ENCODE data around the gene TUBAL3. TPM values are rescaled to one million over a fixed set of nuclear protein-coding genes. Genes with fewer than 3 reads are reported as not detected.

Gene TUBAL3
- total RNA-seq, 1 donor from 2014 or later = 0.46 TPM

GRCh38 chr10:5364374-5364773 is 40.3 kb downstream of the TUBAL3 start:
- Histone ChIP-seq H3K4me3 (ENCODE audit: low read depth, low read length) (peak overlapping the region; percentile 23), H3K27me3 (ENCODE audit: control insufficient read depth, insufficient read depth, low read length) (peaks cover 37% of the 10 kb centered on the region), H3K36me3 (ENCODE audit: control insufficient read depth, insufficient read depth, low read length) (no peaks in the 10 kb centered on the region)
- no peak for DNase-seq (ENCODE audit: low read depth)
- TF ChIP-seq, protein P1, sequence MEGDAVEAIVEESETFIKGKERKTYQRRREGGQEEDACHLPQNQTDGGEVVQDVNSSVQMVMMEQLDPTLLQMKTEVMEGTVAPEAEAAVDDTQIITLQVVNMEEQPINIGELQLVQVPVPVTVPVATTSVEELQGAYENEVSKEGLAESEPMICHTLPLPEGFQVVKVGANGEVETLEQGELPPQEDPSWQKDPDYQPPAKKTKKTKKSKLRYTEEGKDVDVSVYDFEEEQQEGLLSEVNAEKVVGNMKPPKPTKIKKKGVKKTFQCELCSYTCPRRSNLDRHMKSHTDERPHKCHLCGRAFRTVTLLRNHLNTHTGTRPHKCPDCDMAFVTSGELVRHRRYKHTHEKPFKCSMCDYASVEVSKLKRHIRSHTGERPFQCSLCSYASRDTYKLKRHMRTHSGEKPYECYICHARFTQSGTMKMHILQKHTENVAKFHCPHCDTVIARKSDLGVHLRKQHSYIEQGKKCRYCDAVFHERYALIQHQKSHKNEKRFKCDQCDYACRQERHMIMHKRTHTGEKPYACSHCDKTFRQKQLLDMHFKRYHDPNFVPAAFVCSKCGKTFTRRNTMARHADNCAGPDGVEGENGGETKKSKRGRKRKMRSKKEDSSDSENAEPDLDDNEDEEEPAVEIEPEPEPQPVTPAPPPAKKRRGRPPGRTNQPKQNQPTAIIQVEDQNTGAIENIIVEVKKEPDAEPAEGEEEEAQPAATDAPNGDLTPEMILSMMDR (IDR thresholded peaks at IDR 0.05; ENCODE audit: insufficient read depth, low read length, poor library complexity, severe bottlenecking) = no peak

DNA sequence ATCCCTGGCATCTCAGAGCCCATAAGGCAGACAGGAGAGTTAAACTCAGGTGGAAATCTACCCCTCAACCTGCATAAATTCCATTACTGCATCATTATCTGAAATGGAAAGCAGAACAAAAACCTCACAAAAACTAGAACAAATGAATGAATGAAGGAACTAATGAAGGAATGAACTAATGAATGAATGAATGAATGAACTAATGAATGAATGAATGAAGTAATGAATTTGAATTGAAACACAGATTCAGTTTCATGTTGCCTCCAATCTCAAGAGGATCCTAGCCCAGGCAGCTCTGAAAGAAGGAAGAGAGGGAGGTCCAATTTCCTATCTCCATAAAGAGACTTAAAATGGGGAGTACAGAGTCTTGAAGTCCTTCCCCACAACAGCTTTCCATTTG is 41.8 kb downstream of the TUBAL3 start:
- H3K4me3 ChIP-seq (ENCODE audit: low read depth, low read length) = no peak overlapping the region
- no peak for DNase-seq (ENCODE audit: low read depth)
- peaks cover 37% of the 10 kb centered on the region for H3K27me3 ChIP-seq (ENCODE audit: control insufficient read depth, insufficient read depth, low read length)
- TF ChIP-seq, protein P1 (IDR thresholded peaks at IDR 0.05; ENCODE audit: insufficient read depth, low read length, poor library complexity, severe bottlenecking) = no peak
- H3K36me3 ChIP-seq (ENCODE audit: control insufficient read depth, insufficient read depth, low read length) = no peaks in the 10 kb centered on the region

DNA sequence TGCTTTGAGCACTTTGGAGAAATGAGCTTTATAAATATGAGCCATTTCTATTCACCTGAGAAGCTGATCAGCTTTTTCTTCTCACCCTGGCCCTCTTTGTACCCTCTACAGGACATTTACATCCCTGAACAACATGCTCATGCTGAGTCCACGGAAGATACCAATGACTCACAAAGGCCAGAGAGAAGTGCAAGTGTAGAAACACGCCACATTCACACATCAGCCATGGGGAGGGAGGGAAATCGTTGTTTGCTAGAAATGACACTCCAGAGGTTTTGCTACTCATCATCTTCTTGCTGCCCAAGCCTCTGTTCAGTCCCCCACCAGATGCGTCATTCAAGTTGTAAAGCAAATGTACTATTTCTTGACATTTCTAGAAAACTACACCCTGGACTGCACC is 42.7 kb downstream of the TUBAL3 start:
- H3K36me3 ChIP-seq (ENCODE audit: control insufficient read depth, insufficient read depth, low read length) = no peaks in the 10 kb centered on the region
- no peak for DNase-seq (ENCODE audit: low read depth)
- no peak overlapping the region for H3K4me3 ChIP-seq (ENCODE audit: low read depth, low read length)
- TF ChIP-seq, protein P1 (IDR thresholded peaks at IDR 0.05; ENCODE audit: insufficient read depth, low read length, poor library complexity, severe bottlenecking) = no peak
- peaks cover 33% of the 10 kb centered on the region for H3K27me3 ChIP-seq (ENCODE audit: control insufficient read depth, insufficient read depth, low read length)

DNA sequence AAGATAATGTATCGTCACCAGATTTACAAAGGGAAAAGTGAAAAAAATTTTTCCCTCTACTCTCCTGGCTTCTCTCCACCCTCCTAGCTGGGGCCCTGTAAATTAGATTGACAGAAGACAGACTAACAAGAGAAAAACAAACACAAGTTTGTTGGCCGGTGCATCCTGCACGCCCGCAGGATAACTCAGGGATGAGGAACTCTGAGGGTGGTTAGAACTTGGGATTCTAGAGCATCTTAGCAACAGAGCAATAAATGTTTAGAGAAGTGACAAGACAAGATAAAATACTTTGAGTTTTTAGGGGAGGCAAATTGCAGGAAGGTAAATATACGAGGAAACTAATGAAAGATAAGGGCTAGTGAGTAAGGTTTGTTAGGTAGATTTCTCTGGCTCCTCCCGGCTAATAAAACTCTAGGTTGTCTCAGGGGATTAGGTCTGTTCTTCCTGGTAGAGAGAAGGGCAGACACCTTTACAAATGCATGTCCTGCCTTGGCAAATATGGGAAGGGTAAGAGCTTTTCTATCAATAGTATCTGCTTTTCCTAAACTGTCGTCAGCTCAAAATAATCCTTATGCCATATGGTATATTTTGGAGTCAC is 44.2 kb downstream of the TUBAL3 start:
- Histone ChIP-seq H3K36me3 (ENCODE audit: control insufficient read depth, insufficient read depth, low read length) (no peaks in the 10 kb centered on the region), H3K4me3 (ENCODE audit: low read depth, low read length) (no peak overlapping the region), H3K27me3 (ENCODE audit: control insufficient read depth, insufficient read depth, low read length) (peaks cover 22% of the 10 kb centered on the region)
- TF ChIP-seq, protein P1 (IDR thresholded peaks at IDR 0.05; ENCODE audit: insufficient read depth, low read length, poor library complexity, severe bottlenecking) = no peak
- no peak for DNase-seq (ENCODE audit: low read depth)

- Histone ChIP-seq H3K36me3 (ENCODE audit: control insufficient read depth, insufficient read depth, low read length) (no peaks in the 10 kb centered on the region), H3K27me3 (ENCODE audit: control insufficient read depth, insufficient read depth, low read length) (no peaks in the 10 kb centered on the region), H3K4me3 (ENCODE audit: low read depth, low read length) (no peak overlapping the region)
- no peak for DNase-seq (ENCODE audit: low read depth)
- TF ChIP-seq, protein P1 (IDR thresholded peaks at IDR 0.05; ENCODE audit: insufficient read depth, low read length, poor library complexity, severe bottlenecking) = no peak
These were observed 48.3 kb downstream of the TUBAL3 start for GRCh38 chr10:5356302-5356763.

All from kidney epithelial cell (primary cell).